ENCODE data around the gene RNASE11.
"Not testable (repeated sequence)": the region's sequence is repeated elsewhere in the genome, so short reads cannot be mapped to it uniquely, and the experiment has no call there.

The RNASE11 gene

GRCh38 chr14:20580242-20580641, 7.6 kb downstream of the RNASE11 start:
- no peak for DNase-seq (ENCODE audit: low spot score)

- no peak for DNase-seq (ENCODE audit: low spot score)
Measured at GRCh38 chr14:20578784-20579502, 8.9 kb downstream of the RNASE11 start.

- no peak for DNase-seq (ENCODE audit: low spot score)
Measured at GRCh38 chr14:20578325-20578724, 9.5 kb downstream of the RNASE11 start.

DNA sequence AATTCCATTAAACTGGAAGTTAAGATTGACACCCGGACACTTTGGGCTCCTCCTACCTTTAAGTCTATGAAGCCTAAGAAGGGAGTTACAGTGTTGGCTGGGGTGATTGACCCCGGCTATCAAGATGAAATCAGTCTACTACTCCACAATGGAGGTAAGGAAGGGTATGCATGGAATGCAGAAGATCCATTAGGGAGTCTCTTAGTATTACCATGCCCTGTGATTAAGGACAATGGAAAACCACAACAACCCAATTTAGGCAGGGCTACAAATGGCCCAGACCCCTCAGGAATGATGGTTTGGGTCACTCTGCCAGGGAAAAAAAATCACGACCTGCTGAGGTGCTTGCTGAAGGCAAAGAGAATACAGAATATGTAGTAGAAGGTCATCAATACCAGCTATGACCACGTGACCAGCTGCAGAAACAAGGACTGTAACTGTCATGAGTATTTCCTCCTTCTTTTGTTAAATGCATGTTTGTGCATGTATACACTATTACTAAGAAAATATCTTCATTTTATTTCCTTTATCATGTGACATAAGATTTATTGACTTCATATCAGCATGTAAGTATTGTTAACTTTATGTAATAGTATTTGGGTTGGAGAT, 15.3 kb downstream of the RNASE11 start:
- DNase-seq (ENCODE audit: low spot score): not testable (repeated sequence)

DNA sequence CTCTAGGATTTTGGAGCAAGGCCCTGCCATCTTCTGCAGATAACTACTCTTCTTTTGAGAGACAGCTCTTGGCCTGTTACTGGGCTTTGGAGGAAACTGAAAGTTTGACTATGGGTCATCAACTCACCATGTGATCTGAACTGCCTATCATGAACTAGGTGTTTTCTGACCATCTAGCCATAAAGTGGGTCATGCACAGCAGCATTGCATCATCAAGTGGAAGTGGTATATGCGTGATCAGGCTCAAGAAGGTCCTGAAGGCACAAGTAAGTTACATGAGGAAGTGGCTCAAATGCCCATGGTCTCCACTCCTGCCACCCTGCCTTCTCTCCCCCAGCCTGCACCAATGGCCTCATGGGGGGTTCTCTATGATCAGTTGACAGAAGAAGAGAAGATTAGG, 17.1 kb downstream of the RNASE11 start:
- not testable (repeated sequence) for DNase-seq (ENCODE audit: low spot score)

DNA sequence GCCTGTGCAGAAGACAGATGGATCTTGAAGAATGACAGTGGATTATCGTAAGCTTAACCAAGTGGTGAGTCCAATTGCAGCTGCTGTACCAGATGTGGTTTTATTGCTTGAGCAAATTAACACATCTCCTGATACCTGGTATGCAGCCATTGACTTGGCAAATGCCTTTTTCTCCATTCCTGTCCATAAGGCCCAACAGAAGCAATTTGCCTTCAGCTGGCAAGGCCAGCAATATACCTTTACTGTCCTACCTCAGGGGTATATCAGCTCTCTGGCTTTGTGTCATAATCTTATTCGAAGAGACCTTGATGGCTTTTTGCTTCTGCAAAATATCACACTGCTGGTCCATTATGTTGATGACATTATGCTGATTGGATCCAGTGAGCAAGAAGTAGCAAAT, 17.9 kb downstream of the RNASE11 start:
- not testable (repeated sequence) for DNase-seq (ENCODE audit: low spot score)

- DNase-seq (ENCODE audit: low spot score): no peak
Measured at GRCh38 chr14:20569066-20569465, 18.7 kb downstream of the RNASE11 start.

DNA sequence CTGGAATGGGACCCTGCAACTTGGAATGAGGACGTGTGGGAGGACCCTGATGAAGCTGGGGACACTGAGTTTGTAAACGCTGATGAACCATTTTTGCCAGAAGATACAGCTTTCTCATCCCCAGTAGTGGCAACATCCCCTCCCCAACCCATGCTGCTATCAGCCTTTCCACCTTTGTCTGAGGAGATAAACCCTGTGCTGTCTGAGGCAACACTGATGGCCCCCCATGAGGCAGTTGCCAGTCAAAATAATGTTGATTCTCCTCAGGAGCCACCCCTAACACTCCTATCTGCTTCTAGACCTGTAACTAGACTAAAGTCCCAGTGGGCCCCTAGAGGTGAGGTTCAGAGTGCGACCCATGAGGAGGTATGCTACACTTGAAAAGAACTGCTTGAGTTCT, 19.4 kb downstream of the RNASE11 start:
- no peak for DNase-seq (ENCODE audit: low spot score)

DNA sequence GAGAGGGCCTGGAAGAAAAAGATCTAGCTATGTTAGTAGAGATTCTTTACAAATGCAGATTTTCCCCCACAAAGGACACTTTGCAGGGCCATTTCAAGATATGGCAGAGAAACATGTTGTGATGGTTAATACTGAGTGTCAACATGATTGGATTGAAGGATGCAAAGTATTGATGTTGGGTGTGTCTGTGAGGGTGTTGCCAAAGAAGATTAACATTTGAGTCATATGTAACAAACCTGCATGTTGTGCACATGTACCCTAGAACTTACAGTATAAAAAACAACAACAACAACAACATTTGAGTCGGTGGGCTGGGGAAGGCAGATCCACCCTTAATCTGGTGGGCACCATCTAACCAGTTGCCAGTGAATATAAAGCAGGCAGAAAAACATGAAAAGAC, 20.6 kb downstream of the RNASE11 start:
- DNase-seq (ENCODE audit: low spot score): not testable (repeated sequence)

- no peak for DNase-seq (ENCODE audit: low spot score)
Measured at GRCh38 chr14:20564501-20564997, 23.3 kb downstream of the RNASE11 start.

DNA sequence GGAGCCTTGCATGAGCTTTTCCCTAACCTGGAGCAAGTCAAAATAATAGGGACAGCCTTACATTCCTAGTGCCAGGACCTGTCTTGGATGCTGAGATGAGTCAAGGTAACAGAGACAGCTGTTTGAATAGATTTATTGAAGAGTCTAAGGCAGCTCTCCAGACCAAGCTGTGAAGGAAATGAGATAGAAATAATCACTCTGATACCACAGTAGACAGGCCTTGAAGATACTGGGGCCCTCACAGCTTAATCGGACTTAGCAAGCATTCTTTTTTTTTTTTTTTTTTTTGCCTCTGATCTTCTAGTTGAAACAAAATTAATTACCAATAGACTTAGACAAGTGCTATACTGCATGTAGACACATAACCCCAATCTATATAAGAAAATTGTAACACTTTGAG, 23.8 kb downstream of the RNASE11 start:
- DNase-seq (ENCODE audit: low spot score): no peak

- DNase-seq (ENCODE audit: low spot score): no peak
Measured at GRCh38 chr14:20560961-20561360, 26.8 kb downstream of the RNASE11 start, which contains the start of gene RNASE9. TSS of gene RNASE9 (minus strand) at chr14:20561047.

DNA sequence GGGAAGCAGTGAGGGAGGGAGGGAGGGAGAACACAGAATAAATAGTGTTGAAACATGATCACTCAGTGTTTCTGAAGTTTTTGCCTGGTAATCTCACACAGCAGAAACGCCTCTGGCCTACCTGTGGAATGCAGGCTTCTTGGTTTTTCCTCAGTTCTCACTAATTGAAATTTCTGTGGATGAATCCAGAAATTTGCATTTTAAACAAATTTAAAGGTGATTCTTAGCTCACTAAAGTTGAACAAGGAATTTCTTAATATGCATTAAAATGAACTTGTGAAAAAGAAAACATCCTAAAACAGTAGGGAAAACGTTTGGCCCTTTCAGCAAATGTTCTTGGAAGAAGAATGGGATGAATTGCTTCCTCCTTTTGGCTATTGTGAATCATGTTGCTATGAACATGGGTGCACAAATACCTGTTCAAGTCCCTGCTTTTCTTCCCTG, 28.3 kb downstream of the RNASE11 start:
- no peak for DNase-seq (ENCODE audit: low spot score)

GRCh38 chr14:20557212-20557542, 30.6 kb downstream of the RNASE11 start:
- DNase-seq (ENCODE audit: low spot score): no peak

DNA sequence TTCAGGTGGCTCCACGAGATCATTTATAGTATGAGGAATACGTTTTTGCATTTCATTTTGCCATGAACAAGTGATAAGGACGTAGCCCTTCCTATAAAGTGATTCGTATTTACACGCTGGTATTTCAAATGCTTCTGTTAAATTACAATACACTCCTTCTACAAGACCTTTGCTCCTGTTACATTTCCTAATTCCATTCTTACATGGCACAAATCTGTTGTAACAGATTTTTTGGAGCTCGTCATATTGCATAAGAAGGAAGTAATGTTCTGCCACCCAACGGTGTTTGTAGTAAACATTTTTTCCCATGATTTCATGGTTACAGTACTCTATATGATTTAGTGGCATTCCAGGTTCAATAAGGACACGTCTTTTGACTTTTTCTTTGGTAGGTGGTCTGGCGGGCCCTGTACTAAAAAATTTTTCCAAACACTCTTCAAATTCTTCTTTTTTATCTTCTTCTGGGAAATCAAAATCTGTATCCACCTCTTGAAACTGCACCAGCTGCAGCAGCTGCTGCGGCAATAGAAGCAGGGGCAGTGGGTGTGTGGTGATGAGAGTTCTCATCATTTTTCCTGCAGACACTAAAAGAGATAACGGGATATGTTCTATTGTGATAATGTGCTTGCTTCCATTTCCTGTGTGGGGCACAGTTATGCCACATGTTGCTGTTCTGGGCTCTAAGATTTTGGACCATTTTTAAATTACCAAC, 31.1 kb downstream of the RNASE11 start:
- DNase-seq (ENCODE audit: low spot score): no peak

GRCh38 chr14:20555845-20556244, 32.0 kb downstream of the RNASE11 start:
- no peak for DNase-seq (ENCODE audit: low spot score)

DNA sequence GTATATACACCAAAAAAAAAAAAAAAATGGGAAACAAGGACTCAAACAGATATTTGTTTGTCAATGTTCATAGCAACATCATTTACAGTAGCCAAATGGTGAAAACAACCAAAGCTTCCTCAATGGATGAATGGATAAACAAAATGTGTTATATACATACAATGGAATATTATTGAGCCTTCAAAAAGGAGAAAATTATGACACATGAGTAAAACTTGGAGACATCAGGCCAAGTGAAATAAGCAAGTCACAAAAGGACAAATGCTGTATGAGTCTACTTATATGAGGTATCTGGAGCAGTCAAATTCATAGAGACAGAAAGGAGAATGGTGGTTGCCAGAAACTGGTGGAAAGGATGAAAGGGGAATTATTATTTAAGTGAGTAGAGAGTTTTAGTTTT, 34.8 kb downstream of the RNASE11 start:
- no peak for DNase-seq (ENCODE audit: low spot score)

GRCh38 chr14:20551606-20552005, 36.2 kb downstream of the RNASE11 start:
- no peak for DNase-seq (ENCODE audit: low spot score)

DNA sequence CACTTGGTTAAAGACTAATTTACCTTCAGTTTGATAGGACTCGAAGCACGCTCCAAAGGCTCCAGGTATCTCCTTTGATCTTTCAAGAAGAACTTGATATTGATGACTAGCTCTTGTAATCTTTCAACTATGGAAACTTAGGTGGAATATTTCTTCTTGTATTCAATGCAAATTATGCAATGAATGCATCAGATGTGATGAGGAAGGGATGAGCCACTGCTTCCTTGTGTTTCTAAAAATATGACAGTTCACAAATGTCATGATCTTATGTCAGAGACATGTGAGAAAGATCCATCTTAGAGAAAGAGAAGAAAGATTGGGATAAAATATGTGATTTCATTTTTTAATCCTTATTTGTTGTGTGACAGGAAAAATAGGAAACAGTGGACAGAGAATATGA, 36.9 kb downstream of the RNASE11 start:
- DNase-seq (ENCODE audit: low spot score): no peak

- no peak for DNase-seq (ENCODE audit: low spot score)
Measured at GRCh38 chr14:20548414-20549158, 39.2 kb downstream of the RNASE11 start.

GRCh38 chr14:20546877-20547276, 40.9 kb downstream of the RNASE11 start:
- DNase-seq (ENCODE audit: low spot score): no peak

DNA sequence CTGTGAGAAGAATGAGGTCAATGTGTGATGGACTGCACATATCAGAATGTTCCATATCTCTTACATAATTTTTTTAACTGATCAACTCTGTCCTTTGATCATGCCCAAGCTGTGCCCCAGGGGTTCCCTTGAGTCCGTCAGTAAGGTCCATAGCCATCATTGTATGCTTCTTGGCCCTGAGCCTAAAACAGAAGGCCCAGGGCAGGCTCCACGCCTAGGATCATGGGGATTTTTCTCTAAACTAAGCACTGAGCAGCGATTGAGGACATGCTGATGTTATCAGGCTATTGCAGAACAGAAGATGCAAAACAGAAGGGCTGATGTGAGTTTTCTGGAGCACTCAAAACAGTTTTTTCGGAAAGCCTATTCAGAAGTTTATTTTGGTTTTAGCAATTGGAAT, 47.9 kb downstream of the RNASE11 start:
- no peak for DNase-seq (ENCODE audit: low spot score)
